ENCODE results near the gene GALNT17. TPM values are rescaled to one million over a fixed set of nuclear protein-coding genes. Genes with fewer than 3 reads are reported as not detected.

Gene GALNT17
- total RNA-seq, 1 donor from 2014 or later = 2.7 TPM

GRCh38 chr7:71691538-71691937 is 559.6 kb downstream of the GALNT17 start:
- no peak overlapping the region for H3K4me3 Mint-ChIP-seq
- no peaks in the 10 kb centered on the region for H3K9me3 Mint-ChIP-seq
- TF ChIP-seq, protein P1, sequence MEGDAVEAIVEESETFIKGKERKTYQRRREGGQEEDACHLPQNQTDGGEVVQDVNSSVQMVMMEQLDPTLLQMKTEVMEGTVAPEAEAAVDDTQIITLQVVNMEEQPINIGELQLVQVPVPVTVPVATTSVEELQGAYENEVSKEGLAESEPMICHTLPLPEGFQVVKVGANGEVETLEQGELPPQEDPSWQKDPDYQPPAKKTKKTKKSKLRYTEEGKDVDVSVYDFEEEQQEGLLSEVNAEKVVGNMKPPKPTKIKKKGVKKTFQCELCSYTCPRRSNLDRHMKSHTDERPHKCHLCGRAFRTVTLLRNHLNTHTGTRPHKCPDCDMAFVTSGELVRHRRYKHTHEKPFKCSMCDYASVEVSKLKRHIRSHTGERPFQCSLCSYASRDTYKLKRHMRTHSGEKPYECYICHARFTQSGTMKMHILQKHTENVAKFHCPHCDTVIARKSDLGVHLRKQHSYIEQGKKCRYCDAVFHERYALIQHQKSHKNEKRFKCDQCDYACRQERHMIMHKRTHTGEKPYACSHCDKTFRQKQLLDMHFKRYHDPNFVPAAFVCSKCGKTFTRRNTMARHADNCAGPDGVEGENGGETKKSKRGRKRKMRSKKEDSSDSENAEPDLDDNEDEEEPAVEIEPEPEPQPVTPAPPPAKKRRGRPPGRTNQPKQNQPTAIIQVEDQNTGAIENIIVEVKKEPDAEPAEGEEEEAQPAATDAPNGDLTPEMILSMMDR (IDR thresholded peaks at IDR 0.05; ENCODE audit: unreplicated experiment) = no peak
- no peaks in the 10 kb centered on the region for H3K27me3 Mint-ChIP-seq (ENCODE audit: low read depth)
- DNase-seq (ENCODE audit: low spot score in 2 of 2, unreplicated experiment in 2 of 2) = no peak
- no peak overlapping the region for H3K27ac Mint-ChIP-seq
- no peaks in the 10 kb centered on the region for H3K36me3 Mint-ChIP-seq
- H3K4me1 Mint-ChIP-seq = peaks cover 7% of the 10 kb centered on the region

GRCh38 chr7:71694665-71695064 is 562.7 kb downstream of the GALNT17 start:
- Mint-ChIP-seq H3K27me3 (ENCODE audit: low read depth) (no peaks in the 10 kb centered on the region), H3K36me3 (peaks cover 5% of the 10 kb centered on the region), H3K9me3 (peaks cover 6% of the 10 kb centered on the region), H3K4me3 (no peak overlapping the region), H3K27ac (no peak overlapping the region), H3K4me1 (no peaks in the 10 kb centered on the region)
- no peak for DNase-seq (ENCODE audit: low spot score in 2 of 2, unreplicated experiment in 2 of 2)
- TF ChIP-seq, protein P1 (IDR thresholded peaks at IDR 0.05; ENCODE audit: unreplicated experiment) = no peak

GRCh38 chr7:71695186-71695585 is 563.2 kb downstream of the GALNT17 start:
- peaks cover 6% of the 10 kb centered on the region for H3K9me3 Mint-ChIP-seq

DNA sequence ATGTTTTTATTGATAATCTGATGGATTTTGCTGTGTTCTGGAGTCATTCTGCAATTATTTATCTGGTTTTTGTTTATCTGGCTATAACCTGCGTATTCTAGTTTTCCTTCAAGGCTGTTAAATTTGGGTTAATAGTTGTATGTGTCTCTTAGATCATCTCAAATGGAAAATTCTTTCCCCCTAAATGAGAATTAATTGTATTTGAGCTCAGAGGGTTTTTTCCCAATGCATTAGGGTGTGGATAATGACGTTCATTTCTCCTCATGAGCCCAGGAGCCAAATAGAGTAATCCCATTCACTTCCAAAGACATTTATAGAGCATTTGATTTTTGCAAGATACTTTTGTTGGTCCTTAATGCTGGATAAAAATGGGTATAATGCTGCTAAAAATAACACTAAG is 564.6 kb downstream of the GALNT17 start:
- no peaks in the 10 kb centered on the region for H3K27me3 Mint-ChIP-seq (ENCODE audit: low read depth)
- no peak overlapping the region for H3K27ac Mint-ChIP-seq
- peaks cover 6% of the 10 kb centered on the region for H3K9me3 Mint-ChIP-seq
- H3K4me3 Mint-ChIP-seq = no peak overlapping the region
- peaks cover 5% of the 10 kb centered on the region for H3K36me3 Mint-ChIP-seq
- DNase-seq (ENCODE audit: low spot score in 2 of 2, unreplicated experiment in 2 of 2) = no peak
- TF ChIP-seq, protein P1 (IDR thresholded peaks at IDR 0.05; ENCODE audit: unreplicated experiment) = no peak
- H3K4me1 Mint-ChIP-seq = no peaks in the 10 kb centered on the region

More at GRCh38 chr7:71695186-71695585, 563.2 kb downstream of the GALNT17 start:
- H3K4me1 Mint-ChIP-seq = no peaks in the 10 kb centered on the region
- H3K4me3 Mint-ChIP-seq = no peak overlapping the region
- H3K36me3 Mint-ChIP-seq = peaks cover 5% of the 10 kb centered on the region
- TF ChIP-seq, protein P1 (IDR thresholded peaks at IDR 0.05; ENCODE audit: unreplicated experiment) = no peak
- no peak overlapping the region for H3K27ac Mint-ChIP-seq
- DNase-seq (ENCODE audit: low spot score in 2 of 2, unreplicated experiment in 2 of 2) = no peak
- H3K27me3 Mint-ChIP-seq (ENCODE audit: low read depth) = no peaks in the 10 kb centered on the region

DNA sequence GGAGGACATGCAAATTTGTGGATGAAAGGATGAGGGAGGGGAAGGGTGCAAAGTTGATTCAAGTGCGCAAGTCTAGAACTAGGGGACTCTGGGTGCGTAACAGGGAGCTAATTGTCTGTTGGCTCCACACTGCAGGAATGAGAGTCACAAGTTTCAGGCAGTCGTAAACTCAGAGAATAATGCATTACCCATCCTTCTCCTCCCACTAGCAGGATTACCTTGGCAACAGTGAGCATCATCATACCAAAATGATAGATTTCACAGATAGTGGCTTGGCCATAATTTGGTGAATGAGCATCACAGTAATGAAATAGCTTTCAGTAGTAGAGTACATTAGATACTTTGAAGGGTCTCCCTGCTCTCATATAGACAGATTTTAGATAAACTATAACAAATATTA is 565.5 kb downstream of the GALNT17 start:
- DNase-seq (ENCODE audit: low spot score in 2 of 2, unreplicated experiment in 2 of 2) = no peak
- no peaks in the 10 kb centered on the region for H3K4me1 Mint-ChIP-seq
- H3K4me3 Mint-ChIP-seq = no peak overlapping the region
- TF ChIP-seq, protein P1 (IDR thresholded peaks at IDR 0.05; ENCODE audit: unreplicated experiment) = no peak
- H3K27ac Mint-ChIP-seq = no peak overlapping the region
- H3K27me3 Mint-ChIP-seq (ENCODE audit: low read depth) = no peaks in the 10 kb centered on the region
- peaks cover 5% of the 10 kb centered on the region for H3K36me3 Mint-ChIP-seq
- peaks cover 12% of the 10 kb centered on the region for H3K9me3 Mint-ChIP-seq

- H3K36me3 Mint-ChIP-seq = no peaks in the 10 kb centered on the region
- TF ChIP-seq, protein P1 (IDR thresholded peaks at IDR 0.05; ENCODE audit: unreplicated experiment) = no peak
- H3K9me3 Mint-ChIP-seq = peaks cover 44% of the 10 kb centered on the region
- H3K4me3 Mint-ChIP-seq = no peak overlapping the region
- no peak overlapping the region for H3K27ac Mint-ChIP-seq
- H3K4me1 Mint-ChIP-seq = no peaks in the 10 kb centered on the region
- no peak for DNase-seq (ENCODE audit: low spot score in 2 of 2, unreplicated experiment in 2 of 2)
- peaks cover 3% of the 10 kb centered on the region for H3K27me3 Mint-ChIP-seq (ENCODE audit: low read depth)
Measured at GRCh38 chr7:71705217-71705616, 573.3 kb downstream of the GALNT17 start.
